Upper lobe of left lung (tissue), 6 donors: Measurements from ENCODE around the gene NUDT3. TPM values are rescaled to one million over a fixed set of nuclear protein-coding genes. Genes with fewer than 3 reads are reported as not detected.

Experiments
- ATAC-seq, 2 donors: fragments of 200-7000 bp; cut with Tn5 transposase; one replicate each; pipeline ENCODE4 v1.9.1; 2022; ENCODE audit warnings: mild to moderate bottlenecking in 2 of 2, moderate library complexity in 2 of 2; ENCODE audit not compliant: low FRiP score in 2 of 2
- DNase-seq, 2 donors: peaks; one replicate each; pipeline ENCODE4 v3.0.0-alpha.2; 2019 to 2020
- H3K27ac ChIP-seq, 4 donors: fragments of 200-600 bp; sonication (generic); one replicate each; pipeline ENCODE4 v1.5.1; 2016 to 2019
- H3K27me3 ChIP-seq, 4 donors: fragments of 200-600 bp; sonication (generic); one replicate each; pipeline ENCODE4 v1.5.1; 2017 to 2019
- H3K36me3 ChIP-seq, 4 donors: fragments of 200-600 bp; sonication (generic); one replicate each; pipeline ENCODE4 v1.5.1; 2016 to 2019
- H3K4me1 ChIP-seq, 4 donors: fragments of 200-600 bp; sonication (generic); one replicate each; pipeline ENCODE4 v1.5.1; 2018 to 2019
- H3K4me3 ChIP-seq, 4 donors: fragments of 200-600 bp; sonication (generic); one replicate each; pipeline ENCODE4 v1.5.1; 2017 to 2019; ENCODE audit warnings: mild to moderate bottlenecking in 2 of 4, moderate library complexity in 1 of 4
- H3K9me3 ChIP-seq, 4 donors: fragments of 200-600 bp; sonication (generic); one replicate each; pipeline ENCODE4 v1.5.1; 2018 to 2019
- EP300 ChIP-seq, 4 donors: sonication (generic); formaldehyde crosslinking; IDR thresholded peaks; one replicate each; pipeline ENCODE4 v1.5.1; 2017; ENCODE audit warnings: antibody characterized with exemption in 4 of 4, control low read depth in 2 of 4
- POLR2A ChIP-seq, 4 donors: fragments of 450-650 bp; IDR thresholded peaks; one replicate each; pipeline ENCODE4 v1.5.1; 2016 to 2017; ENCODE audit warnings: antibody characterized with exemption in 4 of 4, mild to moderate bottlenecking in 2 of 4
- POLR2AphosphoS5 ChIP-seq, 2 donors: sonication (generic); formaldehyde crosslinking; IDR thresholded peaks; one replicate each; pipeline ENCODE4 v1.5.1; 2017; ENCODE audit warnings: antibody characterized with exemption in 2 of 2
- WGBS, 2 donors: methylation state at CpG; one replicate each; pipeline ENCODE4 v1.1.5; 2017 to 2018; 5-methylcytosine and 5-hydroxymethylcytosine counted together
- total RNA-seq, 6 donors: library from RNA; depleted of rRNA in 4 of 6; stranded (reverse); fragments of >200 nt in 4 of 6; gene quantifications; one replicate each; pipeline versions ENCODE4 v1.1.0 to v1.2.1, GENCODE V29; 2016 to 2021
- TF ChIP-seq, protein P1 (sequence below), 6 experiments: fragments of 450-650 bp in 4 of 6; fragments of 200-600 bp in 2 of 6; sonication (generic) in 2 of 6; IDR thresholded peaks; one replicate each; pipeline ENCODE4 v1.5.1; 2016 to 2019; ENCODE audit warnings: antibody characterized with exemption in 6 of 6
- donor health status: DM: no; HTN: no; CAD: no; lungs with moderate emphysema.
- donor health status: DM: no; HTN: yes; CAD: no; lungs with severe emphysema.

The NUDT3 gene
- total RNA-seq, 6 donors from 2014 or later, result 15.1 to 32.7 (median 26.0) TPM

GRCh38 chr6:34305982-34306708 lies 86.3 kb downstream of the NUDT3 start:
- Histone ChIP-seq H3K36me3 (no peaks in the 10 kb centered on the region), H3K9me3 (no peaks in the 10 kb centered on the region), H3K4me3 (no peak overlapping the region), H3K27ac (peak overlapping the region in 1 of 4 donors; percentile 16), H3K4me1 (peaks cover 5 to 25% (median 18%) of the 10 kb centered on the region in 4 donors), H3K27me3 (no peaks in the 10 kb centered on the region)
- DNase-seq (no peak), ATAC-seq (no peak)
- TF ChIP-seq POLR2AphosphoS5 (IDR thresholded peaks at IDR 0.05), result no peak
- TF ChIP-seq, protein P1, sequence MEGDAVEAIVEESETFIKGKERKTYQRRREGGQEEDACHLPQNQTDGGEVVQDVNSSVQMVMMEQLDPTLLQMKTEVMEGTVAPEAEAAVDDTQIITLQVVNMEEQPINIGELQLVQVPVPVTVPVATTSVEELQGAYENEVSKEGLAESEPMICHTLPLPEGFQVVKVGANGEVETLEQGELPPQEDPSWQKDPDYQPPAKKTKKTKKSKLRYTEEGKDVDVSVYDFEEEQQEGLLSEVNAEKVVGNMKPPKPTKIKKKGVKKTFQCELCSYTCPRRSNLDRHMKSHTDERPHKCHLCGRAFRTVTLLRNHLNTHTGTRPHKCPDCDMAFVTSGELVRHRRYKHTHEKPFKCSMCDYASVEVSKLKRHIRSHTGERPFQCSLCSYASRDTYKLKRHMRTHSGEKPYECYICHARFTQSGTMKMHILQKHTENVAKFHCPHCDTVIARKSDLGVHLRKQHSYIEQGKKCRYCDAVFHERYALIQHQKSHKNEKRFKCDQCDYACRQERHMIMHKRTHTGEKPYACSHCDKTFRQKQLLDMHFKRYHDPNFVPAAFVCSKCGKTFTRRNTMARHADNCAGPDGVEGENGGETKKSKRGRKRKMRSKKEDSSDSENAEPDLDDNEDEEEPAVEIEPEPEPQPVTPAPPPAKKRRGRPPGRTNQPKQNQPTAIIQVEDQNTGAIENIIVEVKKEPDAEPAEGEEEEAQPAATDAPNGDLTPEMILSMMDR (IDR thresholded peaks at IDR 0.05), result no peak
- no peak for TF ChIP-seq EP300 (IDR thresholded peaks at IDR 0.05)
- TF ChIP-seq POLR2A (IDR thresholded peaks at IDR 0.05), result no peak
- 44 to 66% methylated on average over 6 of the region's 6 CpGs for WGBS, 2 donors

GRCh38 chr6:34305497-34305896 lies 87.0 kb downstream of the NUDT3 start:
- TF ChIP-seq POLR2AphosphoS5 (IDR thresholded peaks at IDR 0.05), result no peak
- TF ChIP-seq, protein P1 (IDR thresholded peaks at IDR 0.05), result no peak
- no peak for TF ChIP-seq EP300 (IDR thresholded peaks at IDR 0.05)
- no peak for TF ChIP-seq POLR2A (IDR thresholded peaks at IDR 0.05)
- Histone ChIP-seq H3K4me1 (peaks cover 5 to 25% (median 18%) of the 10 kb centered on the region in 4 donors), H3K9me3 (no peaks in the 10 kb centered on the region), H3K27ac (no peak overlapping the region), H3K4me3 (no peak overlapping the region), H3K27me3 (no peaks in the 10 kb centered on the region), H3K36me3 (no peaks in the 10 kb centered on the region)
- 47 to 52% methylated on average over 2 of the region's 2 CpGs for WGBS, 2 donors
- no peak for ATAC-seq
- no peak for DNase-seq

DNA sequence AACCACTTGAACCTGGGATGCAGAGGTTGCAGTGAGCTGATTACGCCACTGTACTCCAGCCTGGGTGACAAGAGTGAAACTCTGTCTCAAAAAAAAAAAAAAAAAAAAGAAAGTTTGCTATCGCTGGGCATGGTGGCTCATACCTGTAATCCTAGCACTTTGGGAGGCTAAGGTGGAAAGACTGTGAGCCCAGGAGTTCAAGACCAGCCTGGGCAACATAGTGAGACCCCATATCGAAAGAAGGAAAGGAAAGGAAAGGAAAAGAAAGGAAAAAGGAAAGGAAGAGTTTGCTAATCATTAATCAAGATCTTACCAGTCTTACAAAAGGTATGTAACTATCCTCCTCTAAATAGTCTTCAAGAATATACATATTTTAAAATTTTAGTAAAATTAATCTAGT lies 88.3 kb downstream of the NUDT3 start:
- Histone ChIP-seq H3K36me3 (no peaks in the 10 kb centered on the region), H3K9me3 (no peaks in the 10 kb centered on the region), H3K4me1 (peaks cover 5 to 26% (median 19%) of the 10 kb centered on the region in 4 donors), H3K27ac (no peak overlapping the region), H3K4me3 (no peak overlapping the region), H3K27me3 (no peaks in the 10 kb centered on the region)
- TF ChIP-seq, protein P1 (IDR thresholded peaks at IDR 0.05), result no peak
- TF ChIP-seq EP300 (IDR thresholded peaks at IDR 0.05), result no peak
- no peak for TF ChIP-seq POLR2AphosphoS5 (IDR thresholded peaks at IDR 0.05)
- no peak for TF ChIP-seq POLR2A (IDR thresholded peaks at IDR 0.05)
- DNase-seq (no peak), ATAC-seq (no peak)
- WGBS, 2 donors, result 89 to 92% methylated on average over 3 of the region's 3 CpGs

GRCh38 chr6:34302929-34303328 lies 89.5 kb downstream of the NUDT3 start:
- 91 to 98% methylated on average over 4 of the region's 4 CpGs for WGBS, 2 donors
- Histone ChIP-seq H3K4me1 (peaks cover 5 to 26% (median 19%) of the 10 kb centered on the region in 4 donors), H3K36me3 (no peaks in the 10 kb centered on the region), H3K9me3 (no peaks in the 10 kb centered on the region), H3K27me3 (no peaks in the 10 kb centered on the region), H3K4me3 (no peak overlapping the region), H3K27ac (no peak overlapping the region)
- ATAC-seq, result no peak
- TF ChIP-seq, protein P1 (IDR thresholded peaks at IDR 0.05), result no peak
- TF ChIP-seq POLR2A (IDR thresholded peaks at IDR 0.05) (no peak), EP300 (IDR thresholded peaks at IDR 0.05) (no peak), POLR2AphosphoS5 (IDR thresholded peaks at IDR 0.05) (no peak)
- no peak for DNase-seq

DNA sequence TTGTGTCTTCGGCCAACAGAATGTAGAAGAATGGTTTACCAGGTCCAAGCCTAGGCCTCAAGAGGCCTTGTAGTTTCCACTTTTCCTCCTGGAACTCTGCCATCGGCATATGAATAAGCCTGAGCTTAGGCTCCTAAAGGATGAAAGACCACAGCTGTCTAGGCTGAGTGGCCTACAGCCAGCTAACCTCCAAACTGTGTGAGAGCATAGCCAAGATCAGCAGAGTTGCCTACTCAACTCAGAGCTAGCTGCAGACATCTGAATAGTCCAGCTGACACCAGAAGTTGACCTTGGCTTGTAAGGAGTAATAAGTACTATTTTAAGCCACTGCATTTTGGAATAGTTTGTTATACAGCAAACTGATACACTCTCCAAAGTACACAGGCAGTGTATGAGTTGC lies 91.1 kb downstream of the NUDT3 start:
- Histone ChIP-seq H3K4me1 (peaks cover 3 to 21% (median 13%) of the 10 kb centered on the region in 4 donors), H3K9me3 (no peaks in the 10 kb centered on the region), H3K27ac (no peak overlapping the region), H3K27me3 (no peaks in the 10 kb centered on the region), H3K4me3 (no peak overlapping the region), H3K36me3 (no peaks in the 10 kb centered on the region)
- no peak for DNase-seq
- ATAC-seq, result peak in 1 of 2 donors; percentile 82
- TF ChIP-seq POLR2AphosphoS5 (IDR thresholded peaks at IDR 0.05) (peak in 1 of 2 donors; percentile 10), EP300 (IDR thresholded peaks at IDR 0.05) (no peak)
- 61 to 69% methylated on average over 2 of the region's 2 CpGs for WGBS, 2 donors
